K562 (cell line): ENCODE data around the gene TMOD3. TPM values are rescaled to one million over a fixed set of nuclear protein-coding genes. Genes with fewer than 3 reads are reported as not detected.

Experiments
- CTCFL ChIP-seq: IDR thresholded peaks from 2 replicates; pipeline ENCODE4 v1.6.1; 2011; ENCODE audit warnings: borderline replicate concordance, low read depth, mild to moderate bottlenecking, moderate library complexity, low read length; ENCODE audit not compliant: insufficient read depth, poor library complexity, severe bottlenecking
- E2F4 ChIP-seq: sonication (generic); formaldehyde crosslinking; IDR thresholded peaks from 2 replicates; pipeline ENCODE4 v1.8.0; 2022; ENCODE audit warnings: mild to moderate bottlenecking, low read depth, missing genetic modification reagents
- GATA2 ChIP-seq: sonication (generic); formaldehyde crosslinking; IDR thresholded peaks from 2 replicates; pipeline ENCODE4 v1.4.0; 2020; ENCODE audit warnings: mild to moderate bottlenecking, missing genetic modification reagents
- HLTF ChIP-seq: fragments of 450-650 bp; IDR thresholded peaks from 2 replicates; pipeline ENCODE4 v1.6.1; 2016
- NEUROD1 ChIP-seq: fragments of 150-350 bp; IDR thresholded peaks from 2 replicates; pipeline ENCODE4 v1.6.1; 2014; ENCODE audit warnings: borderline replicate concordance, low read length, low read depth; ENCODE audit not compliant: partially characterized antibody
- POLR2B ChIP-seq: fragments of 450-650 bp; IDR thresholded peaks from 2 replicates; pipeline ENCODE4 v1.6.1; 2018; ENCODE audit warnings: low read depth; ENCODE audit not compliant: partially characterized antibody
- SPI1 ChIP-seq: IDR thresholded peaks from 2 replicates; pipeline ENCODE4 v1.6.1; 2011; ENCODE audit warnings: low read depth, low read length, control low read depth, borderline replicate concordance
- STAG1 ChIP-seq: sonication (generic); formaldehyde crosslinking; IDR thresholded peaks from 2 replicates; pipeline ENCODE4 v1.5.0; 2020; ENCODE audit warnings: missing genetic modification reagents, borderline replicate concordance
- ZBTB40 ChIP-seq, 2 experiments: fragments of 450-650 bp in 1 of 2; sonication (generic) in 1 of 2; formaldehyde crosslinking in 1 of 2; IDR thresholded peaks; 2 replicates each; pipeline versions ENCODE4 v1.7.1 to v1.9.0; 2016 to 2022; ENCODE audit warnings: inconsistent platforms in 1 of 2, mild to moderate bottlenecking in 1 of 2, missing genetic modification reagents in 1 of 2
- ZNF57 ChIP-seq: fragments of 450-650 bp; formaldehyde crosslinking; IDR thresholded peaks from 2 replicates; pipeline ENCODE4 v1.4.0; 2020; ENCODE audit warnings: mild to moderate bottlenecking, moderate library complexity
- polyA plus RNA-seq, 8 experiments: library from polyadenylated mRNA; depleted of rRNA in 4 of 8; stranded (reverse) in 5 of 8; unstranded in 3 of 8; fragments of >200 nt; fragmentation: Nextera tagmentation in 2 of 8; fragmentation: Illumina TruSeq in 1 of 8; extraction: Ambion mirVana in 2 of 8; extraction: Trizol in 1 of 8; gene quantifications; 2 replicates each; pipeline versions ENCODE4 v1.2.1 to v1.2.3, GENCODE V29; 2011 to 2014; ENCODE audit warnings: inconsistent platforms in 1 of 8, missing spikeins in 1 of 8
- total RNA-seq, 7 experiments: library from RNA; depleted of rRNA in 6 of 7; stranded (reverse); fragments of >200 nt in 6 of 7; fragmentation: Illumina TruSeq in 2 of 7; extraction: Trizol in 2 of 7; gene quantifications; 2 replicates each; pipeline versions ENCODE4 v1.2.1 to v1.2.3, GENCODE V29; 2011 to 2021; ENCODE audit warnings: low replicate concordance in 1 of 7
- TF ChIP-seq, protein P1 (sequence below): fragments of 250-450 bp; sonication (Bioruptor Pico); IDR thresholded peaks from 2 replicates; pipeline ENCODE4 v1.4.0; 2020; ENCODE audit warnings: mild to moderate bottlenecking, moderate library complexity

The TMOD3 gene
- total and polyA plus RNA-seq, 9 of the 15 experiments (the other 6 are each of a cell fraction or from before 2014, with no cell fraction given), result 6.8 to 45.0 (median 30.9) TPM

DNA sequence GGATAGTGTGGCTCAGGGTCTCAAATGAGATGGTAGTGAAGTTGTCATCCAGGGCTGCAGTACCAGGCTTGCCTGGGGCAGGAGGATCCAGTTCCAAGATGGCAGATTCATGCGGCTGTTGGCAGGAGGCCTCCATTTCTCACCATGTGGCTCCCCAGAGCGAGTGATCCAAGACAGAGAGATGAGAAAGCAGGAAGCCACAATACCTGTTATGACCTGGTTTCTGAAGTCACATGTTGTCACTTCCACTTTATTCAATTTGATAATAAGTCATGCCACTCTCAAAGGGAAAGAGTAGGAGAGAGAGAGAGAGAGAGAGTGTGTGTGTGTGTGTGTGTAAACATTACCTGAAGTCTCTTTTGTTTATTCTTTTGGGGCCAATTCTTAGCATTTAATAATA, 47.9 kb upstream of the TMOD3 start (continued):
- TF ChIP-seq, protein P1, sequence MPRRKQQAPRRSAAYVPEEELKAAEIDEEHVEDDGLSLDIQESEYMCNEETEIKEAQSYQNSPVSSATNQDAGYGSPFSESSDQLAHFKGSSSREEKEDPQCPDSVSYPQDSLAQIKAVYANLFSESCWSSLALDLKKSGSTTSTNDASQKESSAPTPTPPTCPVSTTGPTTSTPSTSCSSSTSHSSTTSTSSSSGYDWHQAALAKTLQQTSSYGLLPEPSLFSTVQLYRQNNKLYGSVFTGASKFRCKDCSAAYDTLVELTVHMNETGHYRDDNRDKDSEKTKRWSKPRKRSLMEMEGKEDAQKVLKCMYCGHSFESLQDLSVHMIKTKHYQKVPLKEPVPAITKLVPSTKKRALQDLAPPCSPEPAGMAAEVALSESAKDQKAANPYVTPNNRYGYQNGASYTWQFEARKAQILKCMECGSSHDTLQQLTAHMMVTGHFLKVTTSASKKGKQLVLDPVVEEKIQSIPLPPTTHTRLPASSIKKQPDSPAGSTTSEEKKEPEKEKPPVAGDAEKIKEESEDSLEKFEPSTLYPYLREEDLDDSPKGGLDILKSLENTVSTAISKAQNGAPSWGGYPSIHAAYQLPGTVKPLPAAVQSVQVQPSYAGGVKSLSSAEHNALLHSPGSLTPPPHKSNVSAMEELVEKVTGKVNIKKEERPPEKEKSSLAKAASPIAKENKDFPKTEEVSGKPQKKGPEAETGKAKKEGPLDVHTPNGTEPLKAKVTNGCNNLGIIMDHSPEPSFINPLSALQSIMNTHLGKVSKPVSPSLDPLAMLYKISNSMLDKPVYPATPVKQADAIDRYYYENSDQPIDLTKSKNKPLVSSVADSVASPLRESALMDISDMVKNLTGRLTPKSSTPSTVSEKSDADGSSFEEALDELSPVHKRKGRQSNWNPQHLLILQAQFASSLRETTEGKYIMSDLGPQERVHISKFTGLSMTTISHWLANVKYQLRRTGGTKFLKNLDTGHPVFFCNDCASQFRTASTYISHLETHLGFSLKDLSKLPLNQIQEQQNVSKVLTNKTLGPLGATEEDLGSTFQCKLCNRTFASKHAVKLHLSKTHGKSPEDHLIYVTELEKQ (CRISPR knock-in tag), result no peak
- TF ChIP-seq ZBTB40 (IDR thresholded peaks at IDR 0.05) (no peak), ZBTB40 (CRISPR knock-in tag; IDR thresholded peaks at IDR 0.05) (no peak), CTCFL (no peak), HLTF (no peak), ZNF57 (no peak), E2F4 (CRISPR knock-in tag) (no peak), STAG1 (CRISPR knock-in tag) (no peak), NEUROD1 (no peak), GATA2 (CRISPR knock-in tag) (no peak), POLR2B (no peak), SPI1 (no peak)
